Omental fat pad (tissue), 4 donors: ENCODE measurements around the gene MAGI2. TPM values are rescaled to one million over a fixed set of nuclear protein-coding genes. Genes with fewer than 3 reads are reported as not detected.

Experiments
- ATAC-seq: fragments of 150-250 bp; one replicate; pipeline ENCODE4 v1.9.1; 2016; ENCODE audit warnings: mild to moderate bottlenecking, moderate library complexity; ENCODE audit not compliant: low FRiP score
- DNase-seq: peaks from one replicate; pipeline ENCODE4 v3.0.0-alpha.2; 2019; ENCODE audit warnings: low spot score
- CTCF ChIP-seq, 3 donors: fragments of 450-650 bp; IDR thresholded peaks; one replicate each; pipeline ENCODE4 v1.5.1; 2016 to 2017; ENCODE audit warnings: antibody characterized with exemption in 3 of 3, mild to moderate bottlenecking in 3 of 3, moderate library complexity in 2 of 3
- total RNA-seq, 4 donors: library from RNA; depleted of rRNA; stranded (reverse); fragments of >200 nt; gene quantifications; one replicate each; pipeline ENCODE4 v1.1.0, GENCODE V29; 2016

Gene MAGI2
- total RNA-seq, 4 donors from 2014 or later: 9.3 to 20.6 (median 13.2) TPM

GRCh38 chr7:79291498-79291865 lies 162.0 kb downstream of the MAGI2 start:
- no peak for ATAC-seq
- DNase-seq: no peak
- TF ChIP-seq CTCF (IDR thresholded peaks at IDR 0.05): no peak

GRCh38 chr7:79290841-79291497 lies 162.5 kb downstream of the MAGI2 start:
- DNase-seq (no peak), ATAC-seq (no peak)
- TF ChIP-seq CTCF (IDR thresholded peaks at IDR 0.05): no peak

- ATAC-seq: no peak
- no peak for DNase-seq
- no peak for TF ChIP-seq CTCF (IDR thresholded peaks at IDR 0.05)
Observed at GRCh38 chr7:79290398-79290797, 163.1 kb downstream of the MAGI2 start.

- no peak for DNase-seq
- ATAC-seq: no peak
- TF ChIP-seq CTCF (IDR thresholded peaks at IDR 0.05): no peak
Observed at GRCh38 chr7:79288655-79289054, 164.8 kb downstream of the MAGI2 start.

GRCh38 chr7:79287981-79288380 lies 165.5 kb downstream of the MAGI2 start:
- ATAC-seq: no peak
- no peak for TF ChIP-seq CTCF (IDR thresholded peaks at IDR 0.05)

GRCh38 chr7:79286181-79286580 lies 167.3 kb downstream of the MAGI2 start:
- no peak for TF ChIP-seq CTCF (IDR thresholded peaks at IDR 0.05)
- no peak for DNase-seq
- no peak for ATAC-seq

More at GRCh38 chr7:79287981-79288380, 165.5 kb downstream of the MAGI2 start:
- DNase-seq: no peak

GRCh38 chr7:79285756-79286155 lies 167.7 kb downstream of the MAGI2 start:
- no peak for DNase-seq
- no peak for TF ChIP-seq CTCF (IDR thresholded peaks at IDR 0.05)
- ATAC-seq: no peak
